ENCODE data around the gene GABRR2.

The GABRR2 gene

DNA sequence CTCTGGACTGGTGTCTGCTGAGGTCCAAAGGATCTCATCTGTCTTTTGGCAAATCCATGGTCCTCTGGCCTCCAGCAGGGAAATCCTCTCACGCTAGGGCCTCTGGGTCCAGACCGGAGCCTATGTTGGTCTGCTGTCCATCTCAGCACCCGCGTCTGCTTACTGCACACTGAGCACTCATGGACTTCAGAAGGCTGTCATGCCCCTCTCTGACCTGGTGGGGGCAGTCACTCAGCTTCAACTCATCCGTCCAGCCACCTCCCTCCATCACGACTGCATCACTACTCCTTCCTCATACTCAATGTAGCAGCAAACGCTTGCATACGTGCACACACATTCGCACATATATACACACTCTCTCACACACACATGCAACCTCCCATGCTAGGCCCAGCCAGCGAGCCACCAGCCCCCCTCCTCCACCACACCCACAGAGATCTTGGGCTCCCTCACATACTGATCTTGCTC, 33.3 kb downstream of the GABRR2 start:
- TF ChIP-seq, protein P1, sequence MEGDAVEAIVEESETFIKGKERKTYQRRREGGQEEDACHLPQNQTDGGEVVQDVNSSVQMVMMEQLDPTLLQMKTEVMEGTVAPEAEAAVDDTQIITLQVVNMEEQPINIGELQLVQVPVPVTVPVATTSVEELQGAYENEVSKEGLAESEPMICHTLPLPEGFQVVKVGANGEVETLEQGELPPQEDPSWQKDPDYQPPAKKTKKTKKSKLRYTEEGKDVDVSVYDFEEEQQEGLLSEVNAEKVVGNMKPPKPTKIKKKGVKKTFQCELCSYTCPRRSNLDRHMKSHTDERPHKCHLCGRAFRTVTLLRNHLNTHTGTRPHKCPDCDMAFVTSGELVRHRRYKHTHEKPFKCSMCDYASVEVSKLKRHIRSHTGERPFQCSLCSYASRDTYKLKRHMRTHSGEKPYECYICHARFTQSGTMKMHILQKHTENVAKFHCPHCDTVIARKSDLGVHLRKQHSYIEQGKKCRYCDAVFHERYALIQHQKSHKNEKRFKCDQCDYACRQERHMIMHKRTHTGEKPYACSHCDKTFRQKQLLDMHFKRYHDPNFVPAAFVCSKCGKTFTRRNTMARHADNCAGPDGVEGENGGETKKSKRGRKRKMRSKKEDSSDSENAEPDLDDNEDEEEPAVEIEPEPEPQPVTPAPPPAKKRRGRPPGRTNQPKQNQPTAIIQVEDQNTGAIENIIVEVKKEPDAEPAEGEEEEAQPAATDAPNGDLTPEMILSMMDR (IDR thresholded peaks at IDR 0.05; ENCODE audit: borderline replicate concordance, control extremely low read depth, extremely low read depth, insufficient read depth, missing control alignments), result peak; percentile 74
- DNase-seq (ENCODE audit: low spot score), result peak; percentile 89
- in situ Hi-C loops (cut with MboI; ENCODE audit: low sequenced_read_pairs, unreplicated experiment), result no loop called here

DNA sequence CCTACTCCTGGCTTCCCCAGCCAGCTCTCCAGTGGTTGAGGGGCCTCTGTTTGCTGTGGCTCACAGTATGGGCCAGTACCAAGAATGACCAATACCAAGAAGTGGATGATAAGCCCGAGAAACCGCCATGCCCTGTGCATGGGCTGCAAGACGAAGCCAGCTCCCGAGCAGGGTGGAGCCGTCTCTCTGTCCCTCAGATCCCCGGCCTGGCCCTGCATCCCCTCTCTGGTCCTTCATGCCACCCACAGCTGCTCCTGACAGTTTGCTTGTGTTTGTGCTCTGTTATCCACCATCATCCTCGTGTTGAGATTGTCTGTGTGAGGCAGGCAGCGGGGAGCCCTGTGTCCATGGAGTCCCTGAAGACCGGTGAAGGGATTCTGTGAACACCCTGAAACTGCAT, 36.1 kb downstream of the GABRR2 start:
- no peak for DNase-seq (ENCODE audit: low spot score)
- in situ Hi-C loops (cut with MboI; ENCODE audit: low sequenced_read_pairs, unreplicated experiment), result no loop called here
- TF ChIP-seq, protein P1 (IDR thresholded peaks at IDR 0.05; ENCODE audit: borderline replicate concordance, control extremely low read depth, extremely low read depth, insufficient read depth, missing control alignments), result no peak

DNA sequence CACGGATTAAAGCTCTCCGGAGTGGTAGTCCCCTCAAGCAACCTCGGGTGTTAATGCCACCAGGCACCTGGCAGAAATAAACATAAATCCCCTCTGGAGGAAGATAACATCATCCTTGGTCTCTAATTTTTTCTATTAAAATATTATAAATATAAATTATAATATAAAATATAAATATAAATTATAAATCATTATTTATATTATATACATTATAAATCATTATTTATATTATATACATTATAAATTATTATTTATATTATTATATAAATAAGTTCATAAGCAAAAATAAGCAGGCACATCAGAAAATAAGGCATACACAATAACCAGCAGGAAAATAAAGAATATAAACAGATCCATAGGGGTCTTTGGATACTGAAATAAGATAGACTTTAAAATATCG, 39.2 kb downstream of the GABRR2 start:
- DNase-seq (ENCODE audit: low spot score), result no peak
- in situ Hi-C loops (cut with MboI; ENCODE audit: low sequenced_read_pairs, unreplicated experiment), result no loop called here
- TF ChIP-seq, protein P1 (IDR thresholded peaks at IDR 0.05; ENCODE audit: borderline replicate concordance, control extremely low read depth, extremely low read depth, insufficient read depth, missing control alignments), result no peak

DNA sequence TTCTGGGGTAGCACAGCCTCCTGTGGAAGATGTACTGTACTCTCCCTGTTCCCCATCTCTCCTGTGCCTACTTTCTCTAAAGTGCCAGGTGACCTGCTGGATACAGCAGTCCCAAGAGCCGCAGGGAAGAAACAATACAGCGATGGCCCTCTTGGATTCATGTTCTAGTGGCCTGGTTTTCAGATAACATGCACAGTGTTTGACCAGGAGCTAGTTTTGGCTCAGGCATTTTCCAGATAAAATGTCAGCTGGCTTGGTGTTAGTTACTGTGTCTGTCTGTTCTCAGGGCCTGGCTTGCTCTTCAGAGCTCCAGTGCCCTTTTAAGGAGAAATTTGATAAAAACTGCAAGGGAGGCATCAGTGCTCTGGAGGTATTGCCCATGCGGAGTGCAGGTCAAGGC, 41.3 kb downstream of the GABRR2 start:
- in situ Hi-C loops (cut with MboI; ENCODE audit: low sequenced_read_pairs, unreplicated experiment), result no loop called here
- TF ChIP-seq, protein P1 (IDR thresholded peaks at IDR 0.05; ENCODE audit: borderline replicate concordance, control extremely low read depth, extremely low read depth, insufficient read depth, missing control alignments), result no peak
- DNase-seq (ENCODE audit: low spot score), result no peak

DNA sequence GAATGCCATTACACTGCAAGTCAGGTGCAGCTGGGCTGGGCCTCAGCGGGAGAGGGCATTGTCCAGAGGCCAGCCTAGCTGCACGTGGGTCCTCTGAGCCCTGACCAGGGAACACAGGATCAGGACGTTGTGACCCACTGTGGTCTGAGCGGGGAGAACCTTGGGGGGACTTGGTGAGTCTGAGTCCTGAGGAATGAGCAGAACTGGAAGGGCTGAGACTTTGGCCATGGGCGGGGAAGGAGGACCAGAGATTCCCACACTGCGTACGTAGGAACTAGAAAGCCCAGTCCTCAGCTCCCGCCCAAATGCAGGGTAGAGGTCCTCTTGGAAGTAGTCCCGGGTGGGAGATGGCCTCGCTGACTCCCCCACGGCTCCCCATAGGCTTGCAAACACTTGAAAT, 42.5 kb downstream of the GABRR2 start:
- TF ChIP-seq, protein P1 (IDR thresholded peaks at IDR 0.05; ENCODE audit: borderline replicate concordance, control extremely low read depth, extremely low read depth, insufficient read depth, missing control alignments), result no peak
- no peak for DNase-seq (ENCODE audit: low spot score)
- in situ Hi-C loops (cut with MboI; ENCODE audit: low sequenced_read_pairs, unreplicated experiment), result no loop called here

DNA sequence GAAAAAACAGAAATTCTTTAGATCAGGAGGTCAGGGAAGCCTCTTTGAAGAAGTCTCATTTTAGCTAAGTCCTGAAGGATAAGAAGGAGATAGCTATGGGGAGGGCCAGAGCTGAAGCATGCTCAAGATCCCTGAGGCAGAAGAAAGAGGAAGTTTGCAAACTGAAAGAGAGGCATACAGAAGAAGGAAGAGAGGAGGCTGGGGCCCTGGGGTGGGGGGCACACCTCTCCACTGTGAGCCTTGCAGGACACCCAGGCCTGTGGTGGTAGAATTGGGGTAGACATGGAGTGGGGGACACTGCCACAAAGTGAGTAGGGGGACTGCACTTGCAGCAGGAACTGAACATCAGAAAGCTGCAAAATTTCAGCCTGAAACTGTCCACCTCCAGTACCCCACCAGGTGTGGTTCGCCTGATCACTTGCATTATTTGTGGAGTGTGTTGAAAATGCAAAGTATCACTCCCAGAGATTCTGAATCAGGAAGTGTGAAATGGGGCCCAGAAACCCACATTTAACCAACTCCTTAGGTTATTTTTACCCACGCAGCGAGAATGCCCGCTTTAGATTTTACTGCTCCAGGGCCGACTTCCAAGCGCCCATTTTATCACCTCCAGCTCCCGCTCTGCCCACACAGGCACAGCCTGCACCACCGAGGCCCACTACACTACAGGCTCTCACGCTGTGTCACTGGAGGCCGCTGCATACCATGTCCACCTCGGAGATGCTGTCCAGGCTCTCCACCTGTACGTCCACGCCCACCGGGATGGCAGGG, 44.0 kb downstream of the GABRR2 start:
- DNase-seq (ENCODE audit: low spot score), result peak; percentile 50
- TF ChIP-seq, protein P1 (IDR thresholded peaks at IDR 0.05; ENCODE audit: borderline replicate concordance, control extremely low read depth, extremely low read depth, insufficient read depth, missing control alignments), result no peak
- in situ Hi-C loops (cut with MboI; ENCODE audit: low sequenced_read_pairs, unreplicated experiment), result no loop called here

Data from GM13976 (cell line).